Measurements from ENCODE around the gene ERBB4. TPM values are rescaled to one million over a fixed set of nuclear protein-coding genes. Genes with fewer than 3 reads are reported as not detected.

The ERBB4 gene
- total RNA-seq, 2 donors from 2014 or later, result 1.0 to 32.8 TPM

DNA sequence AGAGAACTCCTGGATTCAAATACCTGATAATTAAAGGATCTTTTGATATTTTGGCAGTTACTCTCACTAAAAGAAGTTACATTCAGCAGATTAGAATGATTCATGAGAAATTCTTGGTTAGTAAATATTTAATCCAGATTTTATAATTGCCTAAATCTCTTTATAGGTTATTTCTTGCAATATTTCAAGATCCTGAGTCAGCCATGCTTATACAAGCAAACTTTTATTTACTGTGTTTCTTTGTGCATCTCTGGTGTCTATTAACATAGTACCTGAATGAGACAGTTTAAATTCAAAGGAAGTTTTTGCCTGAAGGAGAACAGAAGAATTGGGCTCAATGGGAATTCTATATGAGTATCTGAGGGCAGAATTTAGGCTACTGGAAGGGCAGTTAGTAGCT is 249.3 kb downstream of the ERBB4 start:
- H3K36me3 ChIP-seq, result no peaks in the 10 kb centered on the region
- no peaks in the 10 kb centered on the region for H3K4me1 ChIP-seq (replicated peaks)
- TF ChIP-seq POLR2AphosphoS5 (IDR thresholded peaks at IDR 0.05), result no peak
- TF ChIP-seq, protein P1, sequence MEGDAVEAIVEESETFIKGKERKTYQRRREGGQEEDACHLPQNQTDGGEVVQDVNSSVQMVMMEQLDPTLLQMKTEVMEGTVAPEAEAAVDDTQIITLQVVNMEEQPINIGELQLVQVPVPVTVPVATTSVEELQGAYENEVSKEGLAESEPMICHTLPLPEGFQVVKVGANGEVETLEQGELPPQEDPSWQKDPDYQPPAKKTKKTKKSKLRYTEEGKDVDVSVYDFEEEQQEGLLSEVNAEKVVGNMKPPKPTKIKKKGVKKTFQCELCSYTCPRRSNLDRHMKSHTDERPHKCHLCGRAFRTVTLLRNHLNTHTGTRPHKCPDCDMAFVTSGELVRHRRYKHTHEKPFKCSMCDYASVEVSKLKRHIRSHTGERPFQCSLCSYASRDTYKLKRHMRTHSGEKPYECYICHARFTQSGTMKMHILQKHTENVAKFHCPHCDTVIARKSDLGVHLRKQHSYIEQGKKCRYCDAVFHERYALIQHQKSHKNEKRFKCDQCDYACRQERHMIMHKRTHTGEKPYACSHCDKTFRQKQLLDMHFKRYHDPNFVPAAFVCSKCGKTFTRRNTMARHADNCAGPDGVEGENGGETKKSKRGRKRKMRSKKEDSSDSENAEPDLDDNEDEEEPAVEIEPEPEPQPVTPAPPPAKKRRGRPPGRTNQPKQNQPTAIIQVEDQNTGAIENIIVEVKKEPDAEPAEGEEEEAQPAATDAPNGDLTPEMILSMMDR (IDR thresholded peaks at IDR 0.05), result no peak
- no peak for TF ChIP-seq POLR2A (IDR thresholded peaks at IDR 0.05)
- no peak for DNase-seq (ENCODE audit: low spot score)
- H3K27ac ChIP-seq, result no peak overlapping the region
- no peaks in the 10 kb centered on the region for H3K9me3 ChIP-seq
- H3K4me3 ChIP-seq, result no peak overlapping the region
- H3K27me3 ChIP-seq (replicated peaks; ENCODE audit: insufficient read depth), result no peaks in the 10 kb centered on the region
- intact Hi-C loops (cut with DNase I), result no loop called here

DNA sequence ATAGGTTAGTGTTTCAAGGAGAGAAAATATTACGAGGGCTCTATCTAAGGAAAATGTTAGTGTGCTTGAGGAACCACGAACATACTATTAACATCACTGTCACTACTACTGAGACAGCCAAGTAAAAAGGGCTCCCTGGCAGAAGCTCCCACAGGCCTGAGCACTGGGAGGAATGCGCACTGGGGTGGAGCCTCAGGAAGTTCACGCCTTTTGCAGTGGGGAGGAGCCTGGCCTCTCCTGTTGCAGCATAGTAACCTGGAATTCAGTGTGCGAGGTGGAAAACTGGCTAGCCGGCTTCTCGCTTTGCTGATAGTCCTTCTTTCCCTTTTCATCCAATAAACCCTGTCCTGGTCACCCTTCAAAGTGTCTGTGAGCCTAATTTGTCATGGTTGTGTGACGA is 250.3 kb downstream of the ERBB4 start:
- Histone ChIP-seq H3K9me3 (no peaks in the 10 kb centered on the region), H3K27ac (no peak overlapping the region), H3K4me3 (no peak overlapping the region), H3K36me3 (no peaks in the 10 kb centered on the region), H3K27me3 (replicated peaks; ENCODE audit: insufficient read depth) (no peaks in the 10 kb centered on the region), H3K4me1 (replicated peaks) (no peaks in the 10 kb centered on the region)
- TF ChIP-seq POLR2A (IDR thresholded peaks at IDR 0.05) (no peak), POLR2AphosphoS5 (IDR thresholded peaks at IDR 0.05) (no peak)
- TF ChIP-seq, protein P1 (IDR thresholded peaks at IDR 0.05), result no peak
- intact Hi-C loops (cut with DNase I), result no loop called here
- no peak for DNase-seq (ENCODE audit: low spot score)
- WGBS, result 94% methylated on average over 8 of the region's 8 CpGs

DNA sequence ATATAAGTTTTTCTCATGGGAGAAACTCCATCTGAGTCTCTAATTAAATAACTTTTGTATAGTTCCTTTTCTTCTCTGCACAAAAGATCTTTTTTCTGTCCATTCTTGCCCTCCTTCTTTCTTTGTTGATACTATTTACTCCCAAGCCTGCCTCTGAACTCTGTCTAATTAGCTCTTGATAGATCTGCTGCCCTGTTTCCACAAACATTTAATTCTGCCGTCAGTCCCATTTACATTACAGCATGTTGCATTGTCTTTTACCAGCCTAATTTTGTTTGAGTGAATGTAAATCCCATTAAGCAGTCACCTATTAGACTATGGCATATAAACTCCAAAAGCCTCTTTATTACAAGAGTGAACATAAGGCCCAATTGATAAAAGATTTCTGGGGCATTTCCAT is 254.4 kb downstream of the ERBB4 start:
- no peaks in the 10 kb centered on the region for H3K36me3 ChIP-seq
- intact Hi-C loops (cut with DNase I), result no loop called here
- H3K4me1 ChIP-seq (replicated peaks), result peaks cover 5% of the 10 kb centered on the region
- no peak for TF ChIP-seq POLR2AphosphoS5 (IDR thresholded peaks at IDR 0.05)
- TF ChIP-seq POLR2A (IDR thresholded peaks at IDR 0.05), result no peak
- TF ChIP-seq, protein P1 (IDR thresholded peaks at IDR 0.05), result no peak
- no peaks in the 10 kb centered on the region for H3K9me3 ChIP-seq
- no peak overlapping the region for H3K4me3 ChIP-seq
- 39% methylated on average over 1 of the region's 1 CpG for WGBS
- DNase-seq (ENCODE audit: low spot score), result no peak
- no peak overlapping the region for H3K27ac ChIP-seq
- no peaks in the 10 kb centered on the region for H3K27me3 ChIP-seq (replicated peaks; ENCODE audit: insufficient read depth)

DNA sequence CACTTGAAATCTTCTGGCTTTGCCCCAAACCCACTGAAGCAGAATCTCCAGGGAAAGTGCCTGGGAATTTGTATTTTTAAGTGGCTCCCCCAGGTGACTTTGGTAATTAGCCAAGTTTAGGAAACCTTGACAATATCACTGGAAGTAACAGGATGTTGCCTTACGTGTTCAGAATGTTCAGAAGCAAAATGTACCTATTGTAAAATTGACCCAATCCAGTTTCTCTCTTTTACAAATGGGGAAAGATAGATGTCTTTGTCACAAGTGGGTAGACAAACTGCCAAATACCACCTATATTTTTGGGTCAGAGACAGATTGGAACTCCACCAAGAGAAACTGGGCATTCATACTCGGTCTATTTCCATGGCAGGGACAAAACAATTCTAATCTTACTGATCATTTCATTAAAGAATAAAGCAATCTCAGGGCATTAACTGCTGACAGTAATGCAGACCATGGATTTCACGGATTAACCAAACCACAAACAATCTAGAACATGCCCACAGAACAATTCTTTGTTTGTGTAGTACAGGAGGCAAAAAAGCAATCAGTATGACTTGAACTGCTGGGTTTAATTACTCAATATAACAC is 255.8 kb downstream of the ERBB4 start:
- Histone ChIP-seq H3K27ac (no peak overlapping the region), H3K27me3 (replicated peaks; ENCODE audit: insufficient read depth) (no peaks in the 10 kb centered on the region), H3K4me3 (no peak overlapping the region), H3K9me3 (no peaks in the 10 kb centered on the region), H3K36me3 (no peaks in the 10 kb centered on the region), H3K4me1 (replicated peaks) (peaks cover 5% of the 10 kb centered on the region)
- intact Hi-C loops (cut with DNase I), result no loop called here
- no peak for DNase-seq (ENCODE audit: low spot score)
- TF ChIP-seq, protein P1 (IDR thresholded peaks at IDR 0.05), result no peak
- no peak for TF ChIP-seq POLR2AphosphoS5 (IDR thresholded peaks at IDR 0.05)
- TF ChIP-seq POLR2A (IDR thresholded peaks at IDR 0.05), result no peak
- WGBS, result 28% methylated on average over 3 of the region's 3 CpGs

DNA sequence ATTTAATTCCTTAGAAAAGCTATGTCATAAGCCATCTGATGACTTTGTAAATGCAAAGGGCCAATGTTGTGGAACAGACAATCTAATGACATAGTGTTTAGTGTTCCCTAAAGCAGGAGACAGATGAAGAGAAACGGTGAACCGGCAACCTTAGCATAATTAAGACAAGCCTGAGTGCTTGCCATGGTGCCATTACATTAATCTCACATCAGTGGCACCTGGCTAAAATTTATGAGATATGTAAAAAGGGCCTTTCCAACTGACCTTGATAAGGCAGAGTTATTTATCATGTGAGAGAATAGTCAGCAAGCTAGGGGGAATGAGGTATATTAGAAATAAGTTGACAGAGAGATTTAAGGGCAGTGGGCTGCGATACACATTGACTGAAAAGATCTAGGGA is 261.8 kb downstream of the ERBB4 start:
- WGBS, result 82% methylated on average over 3 of the region's 3 CpGs
- no peak for DNase-seq (ENCODE audit: low spot score)

More for the DNA sequence above, 261.8 kb downstream of the ERBB4 start:
- Histone ChIP-seq H3K27me3 (replicated peaks; ENCODE audit: insufficient read depth) (no peaks in the 10 kb centered on the region), H3K4me3 (no peak overlapping the region), H3K27ac (no peak overlapping the region), H3K36me3 (no peaks in the 10 kb centered on the region), H3K9me3 (no peaks in the 10 kb centered on the region), H3K4me1 (replicated peaks) (no peaks in the 10 kb centered on the region)
- TF ChIP-seq POLR2A (IDR thresholded peaks at IDR 0.05) (no peak), POLR2AphosphoS5 (IDR thresholded peaks at IDR 0.05) (no peak)
- TF ChIP-seq, protein P1 (IDR thresholded peaks at IDR 0.05), result no peak
- intact Hi-C loops (cut with DNase I), result no loop called here

Data from prostate gland (tissue), 2 donors.